ENCODE results near the gene FBXO47.

GRCh38 chr17:38892620-38893019 is 74.6 kb downstream of the FBXO47 start:
- no peak for TF ChIP-seq ZNF121 (CRISPR knock-in tag; conservative IDR thresholded peaks at IDR 0.05)
- no peak for TF ChIP-seq FOXP1 (CRISPR knock-in tag; IDR thresholded peaks at IDR 0.05)
- no peak for TF ChIP-seq POLR2AphosphoS5 (IDR thresholded peaks at IDR 0.05; ENCODE audit: control insufficient read depth, insufficient read depth, low read depth, low read length)
- TF ChIP-seq CHD2 (IDR thresholded peaks at IDR 0.05; ENCODE audit: low read depth, low read length) = no peak
- no peak for TF ChIP-seq SRF (CRISPR knock-in tag; IDR thresholded peaks at IDR 0.05)
- TF ChIP-seq CTCF (IDR thresholded peaks at IDR 0.05 in 2 of 3, conservative IDR thresholded peaks at IDR 0.05 in 1 of 3; ENCODE audit: insufficient read depth in 2 of 3, low read depth in 1 of 3, low read length in 3 of 3) = no peak
- no peak for TF ChIP-seq ZNF655 (CRISPR knock-in tag; IDR thresholded peaks at IDR 0.05)
- TF ChIP-seq ZBTB49 (CRISPR knock-in tag; IDR thresholded peaks at IDR 0.05; ENCODE audit: borderline replicate concordance) = no peak

All from K562 (cell line).